BE2C (cell line): ENCODE results near the gene MYADML2.

Experiments
- DNase-seq: peaks from one replicate; pipeline ENCODE4 v3.0.0-alpha.2; 2020
- H3K27me3 ChIP-seq: fragments of 250-450 bp; sonication (Bioruptor Pico); 2 replicates; pipeline ENCODE4 v1.5.1; 2020; ENCODE audit warnings: mild to moderate bottlenecking
- H3K36me3 ChIP-seq: fragments of 250-450 bp; sonication (Bioruptor Pico); 2 replicates; pipeline ENCODE4 v1.5.1; 2020; ENCODE audit warnings: mild to moderate bottlenecking
- H3K4me1 ChIP-seq: fragments of 250-450 bp; sonication (Bioruptor Pico); 2 replicates; pipeline ENCODE4 v1.5.1; 2020
- H3K4me3 ChIP-seq: 2 replicates; pipeline ENCODE4 v1.5.1; 2011; ENCODE audit warnings: low read depth, low read length
- H3K9me3 ChIP-seq: fragments of 250-450 bp; sonication (Bioruptor Pico); 2 replicates; pipeline ENCODE4 v1.5.1; 2020
- CTCF ChIP-seq: IDR thresholded peaks from 2 replicates; pipeline ENCODE4 v1.5.1; 2012; ENCODE audit warnings: mild to moderate bottlenecking, low read depth, low read length

MYADML2 gene

GRCh38 chr17:81925860-81926450 lies 21.1 kb downstream of the MYADML2 start:
- Histone ChIP-seq H3K9me3 (no peaks in the 10 kb centered on the region), H3K27me3 (no peaks in the 10 kb centered on the region), H3K36me3 (peaks cover 18% of the 10 kb centered on the region), H3K4me3 (peak overlapping the region; percentile 80), H3K4me1 (peaks cover 6% of the 10 kb centered on the region)
- DNase-seq, result no peak
- no peak for TF ChIP-seq CTCF

GRCh38 chr17:81924557-81925532 lies 22.2 kb downstream of the MYADML2 start:
- Histone ChIP-seq H3K4me3 (no peak overlapping the region), H3K9me3 (no peaks in the 10 kb centered on the region), H3K27me3 (no peaks in the 10 kb centered on the region), H3K36me3 (peaks cover 29% of the 10 kb centered on the region), H3K4me1 (peaks cover 6% of the 10 kb centered on the region)
- TF ChIP-seq CTCF, result no peak
- no peak for DNase-seq

- Histone ChIP-seq H3K27me3 (no peaks in the 10 kb centered on the region), H3K36me3 (peaks cover 34% of the 10 kb centered on the region), H3K4me1 (peaks cover 6% of the 10 kb centered on the region), H3K4me3 (no peak overlapping the region), H3K9me3 (no peaks in the 10 kb centered on the region)
- no peak for DNase-seq
- no peak for TF ChIP-seq CTCF
Measured at GRCh38 chr17:81923302-81924260, 23.5 kb downstream of the MYADML2 start.

- TF ChIP-seq CTCF, result no peak
- no peaks in the 10 kb centered on the region for H3K27me3 ChIP-seq
- peaks cover 34% of the 10 kb centered on the region for H3K36me3 ChIP-seq
- DNase-seq, result no peak
- H3K4me3 ChIP-seq, result no peak overlapping the region
- no peaks in the 10 kb centered on the region for H3K9me3 ChIP-seq
- H3K4me1 ChIP-seq, result peaks cover 10% of the 10 kb centered on the region
Measured at GRCh38 chr17:81922566-81923301, 24.3 kb downstream of the MYADML2 start.

GRCh38 chr17:81921996-81922565 lies 25.0 kb downstream of the MYADML2 start:
- no peak for TF ChIP-seq CTCF
- Histone ChIP-seq H3K4me1 (peaks cover 10% of the 10 kb centered on the region), H3K27me3 (no peaks in the 10 kb centered on the region), H3K4me3 (no peak overlapping the region), H3K36me3 (peaks cover 34% of the 10 kb centered on the region), H3K9me3 (no peaks in the 10 kb centered on the region)
- DNase-seq, result no peak
